GM23248 (cell line): ENCODE results near the gene ZC3HAV1.

ENCODE experiments used
- EZH2 ChIP-seq: fragments of 200-600 bp; sonication (generic); IDR thresholded peaks from 2 replicates; pipeline ENCODE4 v1.6.1; 2018; ENCODE audit warnings: antibody characterized with exemption, mild to moderate bottlenecking; ENCODE audit not compliant: insufficient read depth, poor library complexity, severe bottlenecking
- EZH2phosphoT487 ChIP-seq: fragments of 200-600 bp; sonication (generic); IDR thresholded peaks from 2 replicates; pipeline ENCODE4 v1.6.1; 2018; ENCODE audit warnings: antibody characterized with exemption, moderate library complexity, mild to moderate bottlenecking, low read depth; ENCODE audit not compliant: insufficient read depth

GRCh38 chr7:139094030-139094429 lies 15.5 kb downstream of the ZC3HAV1 start:
- TF ChIP-seq EZH2 (no peak), EZH2phosphoT487 (no peak)
